Panc1 (cell line): Measurements from ENCODE around the gene LARGE2. TPM values are rescaled to one million over a fixed set of nuclear protein-coding genes. Genes with fewer than 3 reads are reported as not detected.

Experiments used
- ATAC-seq: fragments of 200-7000 bp; cut with Tn5 transposase; 2 replicates; pipeline ENCODE4 v1.9.1; 2020; ENCODE audit warnings: mild to moderate bottlenecking, moderate library complexity
- BruUV-seq: library from RNA; stranded (reverse); fragments of 400-500 nt; replicated peaks from 2 replicates; lab custom pipeline; 2021; lab: Mats Ljungman, UMichigan
- CTCF ChIA-PET: fragments of 300-600 bp; sonication (Branson Sonifier 250); formaldehyde crosslinking; loops from one replicate; lab custom pipeline; 2022; ENCODE audit warnings: antibody characterized with exemption; lab: Charles Lee
- POLR2A ChIA-PET: fragments of 300-600 bp; sonication (Branson Sonifier 250); formaldehyde crosslinking; loops from one replicate; lab custom pipeline; 2022; ENCODE audit warnings: antibody characterized with exemption; lab: Charles Lee
- DNase-seq: peaks from one replicate; pipeline ENCODE4 v3.0.0-alpha.2; 2010; ENCODE audit warnings: low read depth, low spot score
- H3K27ac ChIP-seq: 2 replicates; pipeline ENCODE4 v1.5.1; 2011; ENCODE audit warnings: mild to moderate bottlenecking, low read length, inconsistent platforms
- H3K27me3 ChIP-seq: fragments of 200-500 bp; sonication (Bioruptor generic); 2 replicates; pipeline ENCODE4 v1.6.0; 2014; ENCODE audit warnings: low read length, inconsistent platforms; ENCODE audit not compliant: control insufficient read depth, insufficient read depth
- H3K36me3 ChIP-seq: fragments of 200-500 bp; sonication (Bioruptor generic); 2 replicates; pipeline ENCODE4 v1.5.1; 2014; ENCODE audit warnings: inconsistent platforms, mild to moderate bottlenecking, low read length, moderate library complexity; ENCODE audit not compliant: control insufficient read depth, insufficient read depth
- H3K4me1 ChIP-seq: 2 replicates; pipeline ENCODE4 v1.5.1; 2011; ENCODE audit warnings: inconsistent platforms, mild to moderate bottlenecking, low read length, moderate library complexity; ENCODE audit not compliant: control insufficient read depth, insufficient read depth
- H3K4me3 ChIP-seq, 2 experiments: 2 replicates each; pipeline ENCODE4 v1.5.1; 2011 to 2012; ENCODE audit warnings: low read depth in 2 of 2, low read length in 2 of 2, mild to moderate bottlenecking in 2 of 2, inconsistent platforms in 1 of 2, moderate library complexity in 1 of 2
- H3K9me3 ChIP-seq: fragments of 200-500 bp; sonication (Bioruptor generic); 2 replicates; pipeline ENCODE4 v1.5.1; 2014; ENCODE audit warnings: low read depth, mild to moderate bottlenecking, inconsistent platforms, low read length, moderate library complexity; ENCODE audit not compliant: control insufficient read depth, insufficient read depth
- POLR2AphosphoS5 ChIP-seq: IDR thresholded peaks from 2 replicates; pipeline ENCODE4 v1.6.1; 2012; ENCODE audit warnings: mild to moderate bottlenecking, low read depth, low read length, moderate library complexity
- SIN3A ChIP-seq: IDR thresholded peaks from 2 replicates; pipeline ENCODE4 v1.6.1; 2012; ENCODE audit warnings: low read depth, mild to moderate bottlenecking, low read length, moderate library complexity, borderline replicate concordance; ENCODE audit not compliant: insufficient read depth
- TCF7L2 ChIP-seq: IDR thresholded peaks from 2 replicates; pipeline ENCODE4 v1.6.1; 2011; ENCODE audit warnings: mild to moderate bottlenecking, low read depth, low read length, inconsistent platforms
- in situ Hi-C: cut with HindIII; loops from 2 replicates; pipeline ENCODE4 v1.10.0; 2016; ENCODE audit warnings: low sequenced_read_pairs, low pct_unique_long_range_greater_than_20kb
- intact Hi-C: fragments of 100-400 bp; cut with micrococcal nuclease; formaldehyde crosslinking; loops from one replicate; pipeline ENCODE4 v1.10.0; 2022; ENCODE audit not compliant: unreplicated experiment
- total RNA-seq: library from RNA; stranded (reverse); gene quantifications from one replicate; pipeline ENCODE4 v1.2.1, GENCODE V29; 2021; ENCODE audit not compliant: unreplicated experiment
- TF ChIP-seq, protein P1 (sequence below), 2 experiments: IDR thresholded peaks; 2 replicates each; pipeline ENCODE4 v1.6.1; 2011 to 2012; ENCODE audit warnings: low read depth in 2 of 2, control low read depth in 1 of 2, low read length in 1 of 2, mild to moderate bottlenecking in 1 of 2, moderate library complexity in 1 of 2; ENCODE audit not compliant: insufficient read depth in 1 of 2
- TF ChIP-seq, protein P2 (sequence below): fragments of 450-650 bp; IDR thresholded peaks from 2 replicates; pipeline ENCODE4 v1.5.1; 2017; ENCODE audit warnings: mild to moderate bottlenecking

Gene LARGE2
- total RNA-seq, 1 experiment from 2014 or later: 1.4 TPM

DNA sequence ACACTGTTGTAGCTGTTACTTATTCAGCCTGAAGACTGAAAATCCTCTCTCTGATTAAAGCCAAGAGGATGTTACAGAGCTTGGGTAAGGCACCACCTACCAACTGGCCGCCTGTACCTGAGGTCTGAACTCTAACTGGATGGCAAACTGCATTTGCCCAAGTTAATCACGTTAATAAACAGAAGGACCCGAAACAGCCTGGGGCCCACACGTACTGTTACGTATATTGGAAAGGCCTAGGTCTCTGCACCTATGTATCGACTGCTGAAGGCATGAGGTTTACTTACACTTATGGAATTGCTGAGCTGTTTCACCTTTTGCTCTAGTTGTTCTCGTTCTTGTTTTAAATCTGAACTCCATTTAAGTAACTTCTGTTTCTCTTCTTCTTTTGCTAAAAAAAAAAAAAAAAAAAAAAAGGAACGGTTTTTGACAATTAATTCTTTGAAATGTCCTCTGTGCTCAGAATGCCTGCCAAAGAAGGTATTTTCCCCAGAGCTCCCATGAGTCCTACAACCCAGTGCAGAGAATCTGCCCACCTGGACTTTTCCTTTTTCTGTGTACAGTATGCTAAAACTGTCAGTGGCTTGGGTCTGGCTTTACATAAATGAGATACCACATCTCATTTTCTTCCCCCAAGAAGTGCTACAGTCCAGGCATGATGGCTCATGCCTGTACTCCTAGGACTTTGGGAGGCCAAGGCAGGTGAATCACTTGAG is 13.1 kb downstream of the LARGE2 start:
- BruUV-seq: no TSS peak
- POLR2A ChIA-PET: interaction anchor here (0.6 kb wide), 1 partner anchor 1547 kb away, joined by 8 read pairs; no protein-coding TSS in a partner anchor

DNA sequence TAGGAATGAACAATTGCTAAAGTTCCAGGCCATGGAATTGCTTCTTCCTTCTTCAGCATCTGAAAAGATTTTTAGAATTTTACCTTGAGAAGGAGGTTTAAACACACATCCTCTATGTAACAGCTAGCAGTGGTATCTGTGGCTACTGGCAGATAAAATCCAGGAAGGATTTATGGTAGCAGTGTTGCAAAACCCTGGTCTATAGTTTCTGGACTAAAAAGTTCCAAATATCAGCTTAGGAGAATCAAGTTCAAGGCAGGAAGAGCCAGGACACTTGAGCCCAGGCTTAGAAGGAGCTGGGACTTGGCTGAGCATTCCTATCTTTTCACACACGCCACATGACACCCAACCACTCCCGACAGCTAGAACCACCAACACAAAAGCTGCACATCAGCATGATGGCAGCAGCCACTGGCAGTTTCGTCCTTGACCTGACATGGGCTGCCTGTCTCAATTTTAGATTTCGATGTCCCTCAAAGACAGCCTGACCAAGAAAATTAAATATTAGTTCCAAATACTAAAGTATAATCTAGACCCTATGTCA is 14.1 kb downstream of the LARGE2 start:
- no peaks in the 10 kb centered on the region for H3K9me3 ChIP-seq
- H3K27ac ChIP-seq: no peak overlapping the region
- in situ Hi-C loops: no loop called here
- H3K36me3 ChIP-seq: peaks cover 14% of the 10 kb centered on the region
- no peaks in the 10 kb centered on the region for H3K4me1 ChIP-seq
- ChIA-PET POLR2A (no interaction called here), CTCF (no interaction called here)
- no peak for ATAC-seq
- TF ChIP-seq TCF7L2 (no peak), POLR2AphosphoS5 (no peak), SIN3A (no peak)
- TF ChIP-seq, protein P1, sequence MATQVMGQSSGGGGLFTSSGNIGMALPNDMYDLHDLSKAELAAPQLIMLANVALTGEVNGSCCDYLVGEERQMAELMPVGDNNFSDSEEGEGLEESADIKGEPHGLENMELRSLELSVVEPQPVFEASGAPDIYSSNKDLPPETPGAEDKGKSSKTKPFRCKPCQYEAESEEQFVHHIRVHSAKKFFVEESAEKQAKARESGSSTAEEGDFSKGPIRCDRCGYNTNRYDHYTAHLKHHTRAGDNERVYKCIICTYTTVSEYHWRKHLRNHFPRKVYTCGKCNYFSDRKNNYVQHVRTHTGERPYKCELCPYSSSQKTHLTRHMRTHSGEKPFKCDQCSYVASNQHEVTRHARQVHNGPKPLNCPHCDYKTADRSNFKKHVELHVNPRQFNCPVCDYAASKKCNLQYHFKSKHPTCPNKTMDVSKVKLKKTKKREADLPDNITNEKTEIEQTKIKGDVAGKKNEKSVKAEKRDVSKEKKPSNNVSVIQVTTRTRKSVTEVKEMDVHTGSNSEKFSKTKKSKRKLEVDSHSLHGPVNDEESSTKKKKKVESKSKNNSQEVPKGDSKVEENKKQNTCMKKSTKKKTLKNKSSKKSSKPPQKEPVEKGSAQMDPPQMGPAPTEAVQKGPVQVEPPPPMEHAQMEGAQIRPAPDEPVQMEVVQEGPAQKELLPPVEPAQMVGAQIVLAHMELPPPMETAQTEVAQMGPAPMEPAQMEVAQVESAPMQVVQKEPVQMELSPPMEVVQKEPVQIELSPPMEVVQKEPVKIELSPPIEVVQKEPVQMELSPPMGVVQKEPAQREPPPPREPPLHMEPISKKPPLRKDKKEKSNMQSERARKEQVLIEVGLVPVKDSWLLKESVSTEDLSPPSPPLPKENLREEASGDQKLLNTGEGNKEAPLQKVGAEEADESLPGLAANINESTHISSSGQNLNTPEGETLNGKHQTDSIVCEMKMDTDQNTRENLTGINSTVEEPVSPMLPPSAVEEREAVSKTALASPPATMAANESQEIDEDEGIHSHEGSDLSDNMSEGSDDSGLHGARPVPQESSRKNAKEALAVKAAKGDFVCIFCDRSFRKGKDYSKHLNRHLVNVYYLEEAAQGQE (IDR thresholded peaks at IDR 0.05; ENCODE audit: insufficient read depth in 1 of 2, low read depth in 2 of 2, low read length in 1 of 2): no peak
- TF ChIP-seq, protein P2, sequence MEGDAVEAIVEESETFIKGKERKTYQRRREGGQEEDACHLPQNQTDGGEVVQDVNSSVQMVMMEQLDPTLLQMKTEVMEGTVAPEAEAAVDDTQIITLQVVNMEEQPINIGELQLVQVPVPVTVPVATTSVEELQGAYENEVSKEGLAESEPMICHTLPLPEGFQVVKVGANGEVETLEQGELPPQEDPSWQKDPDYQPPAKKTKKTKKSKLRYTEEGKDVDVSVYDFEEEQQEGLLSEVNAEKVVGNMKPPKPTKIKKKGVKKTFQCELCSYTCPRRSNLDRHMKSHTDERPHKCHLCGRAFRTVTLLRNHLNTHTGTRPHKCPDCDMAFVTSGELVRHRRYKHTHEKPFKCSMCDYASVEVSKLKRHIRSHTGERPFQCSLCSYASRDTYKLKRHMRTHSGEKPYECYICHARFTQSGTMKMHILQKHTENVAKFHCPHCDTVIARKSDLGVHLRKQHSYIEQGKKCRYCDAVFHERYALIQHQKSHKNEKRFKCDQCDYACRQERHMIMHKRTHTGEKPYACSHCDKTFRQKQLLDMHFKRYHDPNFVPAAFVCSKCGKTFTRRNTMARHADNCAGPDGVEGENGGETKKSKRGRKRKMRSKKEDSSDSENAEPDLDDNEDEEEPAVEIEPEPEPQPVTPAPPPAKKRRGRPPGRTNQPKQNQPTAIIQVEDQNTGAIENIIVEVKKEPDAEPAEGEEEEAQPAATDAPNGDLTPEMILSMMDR: no peak
- BruUV-seq: no TSS peak
- H3K27me3 ChIP-seq: no peaks in the 10 kb centered on the region
- intact Hi-C loops: no loop called here
- no peak overlapping the region for H3K4me3 ChIP-seq
- no peak for DNase-seq

More for the DNA sequence above, 13.1 kb downstream of the LARGE2 start:
- Histone ChIP-seq H3K36me3 (peaks cover 14% of the 10 kb centered on the region), H3K27me3 (no peaks in the 10 kb centered on the region), H3K4me1 (no peaks in the 10 kb centered on the region), H3K9me3 (no peaks in the 10 kb centered on the region), H3K27ac (no peak overlapping the region), H3K4me3 (no peak overlapping the region)
- TF ChIP-seq, protein P1 (IDR thresholded peaks at IDR 0.05; ENCODE audit: insufficient read depth in 1 of 2, low read depth in 2 of 2, low read length in 1 of 2): no peak
- TF ChIP-seq POLR2AphosphoS5 (no peak), SIN3A (no peak), TCF7L2 (no peak)
- TF ChIP-seq, protein P2: no peak
- ATAC-seq (no peak), DNase-seq (no peak)
- CTCF ChIA-PET: interaction anchor here (0.7 kb wide), 2 partner anchors 13 to 457 kb away, joined by 7 to 9 read pairs; no protein-coding TSS in a partner anchor
- in situ Hi-C loops: no loop called here
- intact Hi-C loops: no loop called here
